HG02852 (cell line): ENCODE results near the gene ADGRD1.

Experiments used
- ATAC-seq: cut with Tn5 transposase; IDR thresholded peaks from one replicate; pipeline ENCODE4 v1.9.1; 2021; ENCODE audit warnings: mild to moderate bottlenecking, moderate library complexity; ENCODE audit not compliant: unreplicated experiment

The ADGRD1 gene

GRCh38 chr12:131052063-131052781, 98.5 kb downstream of the ADGRD1 start:
- ATAC-seq: no peak

GRCh38 chr12:131052929-131053328, 99.2 kb downstream of the ADGRD1 start:
- ATAC-seq: no peak

- ATAC-seq: no peak
These were observed 99.9 kb downstream of the ADGRD1 start for GRCh38 chr12:131053567-131053966.

- no peak for ATAC-seq
These were observed 100.8 kb downstream of the ADGRD1 start for GRCh38 chr12:131054345-131055092.

- ATAC-seq: no peak
These were observed 101.4 kb downstream of the ADGRD1 start for GRCh38 chr12:131055093-131055465.

- ATAC-seq: no peak
These were observed 102.0 kb downstream of the ADGRD1 start for GRCh38 chr12:131055596-131056233.

- ATAC-seq: no peak
These were observed 102.9 kb downstream of the ADGRD1 start for GRCh38 chr12:131056626-131057025.

- no peak for ATAC-seq
These were observed 103.6 kb downstream of the ADGRD1 start for GRCh38 chr12:131057211-131057721.

- no peak for ATAC-seq
These were observed 104.2 kb downstream of the ADGRD1 start for GRCh38 chr12:131057722-131058515.

GRCh38 chr12:131058700-131059099, 105.0 kb downstream of the ADGRD1 start:
- ATAC-seq: no peak

GRCh38 chr12:131060011-131060703, 106.5 kb downstream of the ADGRD1 start:
- no peak for ATAC-seq

- ATAC-seq: no peak
These were observed 107.5 kb downstream of the ADGRD1 start for GRCh38 chr12:131061041-131061806.

GRCh38 chr12:131063413-131063812, 109.7 kb downstream of the ADGRD1 start:
- ATAC-seq: no peak

GRCh38 chr12:131063960-131064359, 110.3 kb downstream of the ADGRD1 start:
- no peak for ATAC-seq

GRCh38 chr12:131065279-131065678, 111.6 kb downstream of the ADGRD1 start:
- ATAC-seq: no peak

GRCh38 chr12:131065801-131066200, 112.1 kb downstream of the ADGRD1 start:
- no peak for ATAC-seq

- ATAC-seq: no peak
These were observed 112.6 kb downstream of the ADGRD1 start for GRCh38 chr12:131066207-131066885.

- ATAC-seq: no peak
These were observed 113.3 kb downstream of the ADGRD1 start for GRCh38 chr12:131066886-131067490.
